Dermis blood vessel endothelial cell (primary cell): ENCODE measurements around the gene CAPZA1. TPM values are rescaled to one million over a fixed set of nuclear protein-coding genes. Genes with fewer than 3 reads are reported as not detected.

Experiments used
- DNase-seq: peaks from one replicate; pipeline ENCODE4 v3.0.0; 2010
- total RNA-seq: library from RNA; depleted of rRNA; stranded (reverse); fragments of >200 nt; gene quantifications from 2 replicates; pipeline ENCODE4 v1.2.3, GENCODE V29; 2014

CAPZA1 gene
- total RNA-seq, 1 donor from 2014 or later = 219 TPM

- no peak for DNase-seq
Observed at GRCh38 chr1:112702420-112703261, 83.0 kb downstream of the CAPZA1 start.

- DNase-seq = no peak
Observed at GRCh38 chr1:112703706-112704105, 84.1 kb downstream of the CAPZA1 start.

- no peak for DNase-seq
Observed at GRCh38 chr1:112704391-112704933, 84.8 kb downstream of the CAPZA1 start.

- DNase-seq = peak; percentile 98
Observed at GRCh38 chr1:112704934-112705627, 85.4 kb downstream of the CAPZA1 start.

- peak; percentile 81 for DNase-seq
Observed at GRCh38 chr1:112706505-112707220, 87.0 kb downstream of the CAPZA1 start, which contains the start of gene RHOC. TSS of gene RHOC (minus strand) at chr1:112707127. CDS start at chr1:112703799, 3,328 bp downstream.

- DNase-seq = peak; percentile 94
Observed at GRCh38 chr1:112707221-112708001, 87.8 kb downstream of the CAPZA1 start.

- DNase-seq = no peak
Observed at GRCh38 chr1:112708002-112708448, 88.4 kb downstream of the CAPZA1 start.

- no peak for DNase-seq
Observed at GRCh38 chr1:112708489-112708888, 88.9 kb downstream of the CAPZA1 start.

- DNase-seq = no peak
Observed at GRCh38 chr1:112710159-112710558, 90.5 kb downstream of the CAPZA1 start.

GRCh38 chr1:112710586-112710985 is 91.0 kb downstream of the CAPZA1 start:
- DNase-seq = no peak

- DNase-seq = no peak
Observed at GRCh38 chr1:112711041-112711440, 91.4 kb downstream of the CAPZA1 start.

GRCh38 chr1:112711670-112712069 is 92.0 kb downstream of the CAPZA1 start:
- DNase-seq = no peak

- DNase-seq = no peak
Observed at GRCh38 chr1:112712191-112712590, 92.6 kb downstream of the CAPZA1 start.

- DNase-seq = no peak
Observed at GRCh38 chr1:112712701-112713128, 93.1 kb downstream of the CAPZA1 start.

- no peak for DNase-seq
Observed at GRCh38 chr1:112713466-112714312, 94.1 kb downstream of the CAPZA1 start.

- peak; percentile 28 for DNase-seq
Observed at GRCh38 chr1:112714313-112715263, 95.0 kb downstream of the CAPZA1 start.

GRCh38 chr1:112715264-112716053 is 95.8 kb downstream of the CAPZA1 start, which contains the start of gene PPM1J:
TSS of gene PPM1J (minus strand) at chr1:112715332. CDS start at chr1:112715301, 31 bp downstream.
- peak; percentile 97 for DNase-seq

GRCh38 chr1:112716133-112716720 is 96.6 kb downstream of the CAPZA1 start:
- DNase-seq = peak; percentile 97
